Fibroblast of skin of abdomen (primary cell): ENCODE data around the gene NKIRAS1. TPM values are rescaled to one million over a fixed set of nuclear protein-coding genes. Genes with fewer than 3 reads are reported as not detected.

Experiments used
- DNase-seq: peaks from one replicate; pipeline ENCODE4 v3.0.0-alpha.2; 2013
- polyA plus RNA-seq, 2 experiments: library from polyadenylated mRNA; unstranded; fragments of 120-200 nt; gene quantifications; one replicate each; pipeline ENCODE4 v1.2.1, GENCODE V29; 2013; ENCODE audit not compliant: insufficient read length in 2 of 2

NKIRAS1 gene
- polyA plus RNA-seq (2013, experiment 1 of 2; ENCODE audit: insufficient read length) = 11.2 TPM
- 10.7 TPM for polyA plus RNA-seq (2013, experiment 2 of 2; ENCODE audit: insufficient read length)

DNA sequence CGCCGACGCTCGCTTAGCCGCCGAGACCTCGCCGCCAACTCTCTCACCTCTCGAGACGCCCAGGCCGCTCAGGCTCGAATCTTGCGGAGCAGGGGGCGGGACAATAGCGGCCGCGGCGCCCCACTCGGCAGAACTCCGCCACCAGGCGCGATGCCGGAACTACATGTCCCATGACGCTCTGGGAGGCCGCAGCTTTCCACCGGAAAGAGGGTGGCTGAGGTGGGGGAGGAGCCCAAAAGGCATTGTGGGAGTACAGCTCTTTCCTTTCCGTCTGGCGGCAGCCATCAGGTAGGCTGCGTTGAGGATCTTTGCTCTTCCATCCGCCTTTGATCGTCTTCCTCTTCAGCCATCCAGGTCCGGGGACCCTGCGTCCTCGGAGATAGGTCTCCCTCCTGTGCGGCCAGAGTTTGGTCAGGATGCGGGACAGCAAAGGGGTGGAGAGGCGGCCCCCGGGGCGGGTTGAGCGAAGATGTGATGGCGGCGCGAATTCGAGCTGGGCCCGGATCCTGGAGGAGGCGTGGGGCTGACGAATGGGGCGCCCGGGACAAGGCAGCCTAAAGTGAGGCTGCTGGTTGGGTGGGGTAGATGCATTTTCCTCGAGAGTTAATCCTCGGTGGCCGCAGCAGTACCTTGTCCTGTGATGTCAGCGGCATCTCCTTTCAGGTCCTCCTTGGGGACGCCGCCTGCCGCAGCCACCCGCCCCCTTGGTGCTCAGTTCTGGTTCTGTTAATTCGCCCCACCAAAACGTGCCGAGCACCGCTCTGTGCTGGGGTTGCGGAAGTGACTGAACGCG is at the start of gene NKIRAS1, which contains the start of gene RPL15:
NKIRAS1 (minus strand) TSS at position 105 of the 793 bp plus-strand sequence. CDS start 6,086 bp downstream, outside the sequence.
RPL15 (plus strand) TSS at position 247 of the 793 bp plus-strand sequence. CDS start 728 bp downstream, outside the sequence.
- peak; percentile 97 for DNase-seq

GRCh38 chr3:23966328-23966727 is 49.5 kb upstream of the NKIRAS1 start:
- DNase-seq = peak; percentile 89

GRCh38 chr3:23964537-23965235 is 47.9 kb upstream of the NKIRAS1 start:
- DNase-seq = peak; percentile 67

GRCh38 chr3:23961913-23962312 is 45.1 kb upstream of the NKIRAS1 start:
- DNase-seq = no peak

GRCh38 chr3:23961066-23961465 is 44.3 kb upstream of the NKIRAS1 start:
- DNase-seq = no peak

DNA sequence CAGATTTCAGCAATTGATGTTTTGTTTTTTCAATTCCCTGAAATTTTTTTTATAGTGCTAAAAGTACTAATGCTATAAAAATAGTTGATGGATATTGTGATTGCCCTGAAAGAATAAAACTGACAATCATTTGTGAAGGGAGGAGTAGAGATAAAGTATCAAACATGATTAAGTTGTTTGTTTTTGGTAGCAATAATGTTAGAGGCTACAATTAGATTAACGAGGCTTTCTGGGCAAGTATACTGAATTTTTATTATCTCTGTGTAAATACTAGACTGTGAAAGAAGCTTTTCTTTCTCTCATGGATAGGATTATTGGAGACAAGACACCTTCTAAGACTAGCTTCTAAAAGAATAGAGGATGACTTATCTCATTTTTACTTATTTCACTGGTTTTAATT is 43.9 kb upstream of the NKIRAS1 start:
- DNase-seq = no peak

DNA sequence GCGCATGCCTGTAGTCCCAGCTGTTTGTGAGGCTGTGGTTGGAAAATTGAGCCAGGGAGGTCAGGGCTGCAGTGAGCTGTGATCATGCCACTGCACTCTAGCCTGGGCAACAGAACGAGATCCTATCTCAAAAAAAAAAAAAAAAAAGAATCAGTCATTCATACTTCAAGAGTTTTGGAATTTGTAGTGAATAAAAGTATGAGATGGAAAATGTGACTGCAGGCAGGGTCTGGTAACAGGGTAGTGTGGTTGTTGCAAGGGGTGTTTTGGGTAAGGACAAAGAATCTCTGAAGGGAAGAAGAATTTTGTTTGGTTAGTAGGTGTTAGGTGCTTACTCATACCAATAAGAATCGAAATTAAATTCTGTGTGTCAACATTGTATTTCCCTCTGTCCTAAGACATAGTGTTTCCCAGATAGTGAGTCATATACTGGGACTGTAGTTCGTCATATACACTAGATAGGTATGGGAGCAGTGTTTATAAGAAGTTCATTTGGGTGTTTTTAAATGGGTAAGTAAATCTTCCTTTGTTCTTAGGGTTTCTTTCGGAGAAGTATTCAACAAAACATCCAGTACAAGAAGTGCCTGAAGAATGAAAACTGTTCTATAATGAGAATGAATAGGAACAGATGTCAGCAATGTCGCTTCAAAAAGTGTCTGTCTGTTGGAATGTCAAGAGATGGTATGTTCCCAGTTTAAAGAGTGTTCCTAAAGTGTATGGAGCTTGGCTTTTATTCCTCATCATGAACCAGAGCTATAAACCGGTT is 42.5 kb upstream of the NKIRAS1 start:
- DNase-seq = peak; percentile 84

DNA sequence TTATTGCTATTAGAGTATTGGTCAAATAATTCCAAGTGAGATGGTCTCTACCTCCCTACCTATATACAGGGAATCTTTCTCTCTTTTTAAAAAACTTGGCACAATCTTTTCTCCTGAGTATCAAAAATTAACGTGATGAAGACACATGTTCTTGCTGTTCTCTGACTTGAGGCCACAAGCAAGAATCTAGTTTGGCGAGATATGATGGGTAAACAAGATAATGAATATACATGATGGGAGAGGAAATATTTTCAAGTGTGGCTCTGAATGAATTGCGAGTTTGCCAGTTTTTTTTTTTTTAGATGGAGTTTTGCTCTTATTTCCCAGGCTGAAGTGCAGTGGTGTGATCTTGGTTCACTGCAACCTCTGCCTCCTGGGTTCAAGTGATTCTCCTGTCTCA is 39.9 kb upstream of the NKIRAS1 start:
- no peak for DNase-seq

GRCh38 chr3:23954144-23954543 is 37.4 kb upstream of the NKIRAS1 start:
- DNase-seq = no peak

- DNase-seq = no peak
Measured at GRCh38 chr3:23953523-23953922, 36.7 kb upstream of the NKIRAS1 start.

DNA sequence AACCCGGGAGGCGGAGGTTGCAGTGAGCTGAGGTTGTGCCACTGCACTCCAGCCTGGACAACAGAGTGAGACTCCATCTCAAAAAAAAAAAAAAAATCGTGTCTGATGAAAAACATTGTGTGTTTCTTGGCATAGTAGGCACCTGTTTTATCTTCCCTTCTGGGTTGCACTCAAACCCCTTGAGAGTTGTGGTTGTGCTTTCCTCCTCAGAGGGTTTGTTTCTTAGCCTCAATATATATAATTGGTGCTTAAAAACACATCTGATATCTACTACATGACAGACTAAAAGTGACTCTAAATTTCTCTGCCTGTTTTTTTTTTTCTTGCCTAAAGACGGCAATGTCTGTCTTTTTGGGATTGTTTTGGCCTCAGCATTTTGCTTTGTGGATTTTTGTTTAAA is 35.9 kb upstream of the NKIRAS1 start:
- DNase-seq = no peak

DNA sequence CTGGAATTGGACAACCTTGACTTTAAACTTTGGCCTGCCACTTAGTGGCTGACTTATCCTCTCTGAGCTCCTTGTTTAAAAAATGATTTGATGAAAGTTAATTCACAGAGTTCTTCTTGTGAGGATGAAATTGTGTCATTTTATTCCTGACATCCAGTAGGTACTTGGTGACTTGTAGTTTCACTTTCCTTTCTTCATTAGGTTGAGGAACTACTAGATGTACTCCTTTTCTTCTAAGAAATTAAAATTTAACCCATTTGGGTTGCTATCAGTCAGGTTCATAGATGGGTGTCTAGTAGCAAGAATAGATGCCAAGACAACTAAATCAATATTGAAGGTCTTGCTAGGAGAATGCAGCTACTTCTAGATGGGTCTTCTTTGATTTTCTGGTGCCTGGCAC is 33.5 kb upstream of the NKIRAS1 start:
- DNase-seq = no peak

DNA sequence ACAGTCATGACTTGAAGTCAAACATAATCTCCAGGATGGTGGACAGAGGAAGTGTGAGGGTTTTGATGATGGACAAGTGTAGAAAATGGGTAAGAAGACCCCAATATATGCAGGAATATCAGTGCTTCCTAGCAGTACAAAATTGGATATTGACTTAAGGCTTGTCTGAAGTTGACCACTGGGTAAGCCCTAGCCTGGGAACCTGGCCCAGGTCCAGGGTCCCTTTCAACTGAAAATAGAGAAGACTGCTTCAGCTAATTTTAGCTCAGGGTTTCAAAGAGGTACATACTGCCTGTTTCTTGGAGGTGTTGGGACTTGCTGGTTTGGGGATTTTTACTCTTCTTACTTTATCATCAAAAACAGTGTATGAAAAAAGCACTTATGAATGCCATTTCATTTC is 33.0 kb upstream of the NKIRAS1 start:
- no peak for DNase-seq

GRCh38 chr3:23948761-23949160 is 32.0 kb upstream of the NKIRAS1 start:
- DNase-seq = no peak

DNA sequence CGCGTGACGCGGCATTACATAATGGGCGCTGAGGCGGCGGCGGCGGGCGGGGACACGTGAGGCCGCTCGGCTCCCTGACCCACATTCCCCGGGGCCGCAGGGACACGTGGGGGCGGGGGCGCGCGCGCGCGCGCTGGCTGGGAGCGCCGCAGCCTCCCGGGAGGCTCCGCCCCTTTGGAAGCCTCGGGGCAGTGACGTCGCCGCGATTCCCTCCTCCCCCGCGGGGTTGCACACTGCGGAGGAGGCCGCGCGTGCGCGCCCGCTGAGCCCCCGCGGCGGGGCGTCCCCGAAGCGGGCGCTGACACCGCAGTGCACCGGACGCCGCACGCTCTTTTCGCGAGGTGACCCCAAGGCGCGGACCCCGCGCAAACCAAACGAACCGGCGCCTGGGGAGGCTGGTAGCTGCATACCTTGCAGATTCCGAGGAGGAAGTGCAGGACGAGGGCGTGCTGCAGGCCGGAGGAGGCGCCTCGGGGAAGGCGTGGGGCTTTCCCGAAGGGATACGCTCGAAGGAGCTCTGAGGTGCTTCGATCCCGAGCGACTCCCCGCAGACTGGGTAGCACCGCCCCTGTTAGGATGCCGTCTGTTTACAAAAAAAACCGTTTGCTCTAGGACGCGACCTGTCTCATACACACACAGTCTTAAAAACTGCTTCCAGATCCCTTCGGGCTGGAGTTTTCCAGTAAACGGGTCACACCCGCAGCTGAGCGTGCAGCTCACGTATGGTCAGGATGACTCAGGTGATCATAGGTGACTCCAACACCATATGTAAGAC is 29.3 kb upstream of the NKIRAS1 start:
- DNase-seq = peak; percentile 98

GRCh38 chr3:23945663-23945912 is 28.8 kb upstream of the NKIRAS1 start:
- no peak for DNase-seq

- DNase-seq = peak; percentile 86
Measured at GRCh38 chr3:23944861-23945662, 28.3 kb upstream of the NKIRAS1 start, which contains the start of gene NR1D2. NR1D2 (plus strand) TSS chr3:23945286; CDS start chr3:23945579, 293 bp downstream.

- no peak for DNase-seq
Measured at GRCh38 chr3:23944007-23944783, 27.4 kb upstream of the NKIRAS1 start.

DNA sequence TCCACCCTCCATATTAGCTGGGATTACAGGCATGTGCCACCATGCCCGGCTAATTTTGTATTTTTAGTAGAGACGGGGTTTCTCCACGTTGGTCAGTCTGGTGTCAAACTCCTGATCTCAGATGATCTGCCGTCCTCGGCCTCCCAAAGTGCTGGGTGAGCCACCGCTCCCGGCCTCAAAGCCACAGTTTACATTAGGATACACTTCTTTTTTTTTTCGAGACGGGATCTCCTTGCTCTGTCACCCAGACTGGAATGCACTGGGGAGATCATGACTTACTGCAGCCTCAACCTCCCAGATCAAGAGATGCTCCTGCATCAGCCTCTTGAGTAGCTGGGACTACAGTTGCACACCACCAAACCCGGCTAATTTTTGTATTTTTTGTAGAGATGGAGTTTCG is 25.8 kb upstream of the NKIRAS1 start:
- DNase-seq = no peak

- no peak for DNase-seq
Measured at GRCh38 chr3:23941440-23941839, 24.6 kb upstream of the NKIRAS1 start.

GRCh38 chr3:23940775-23941174 is 24.0 kb upstream of the NKIRAS1 start:
- no peak for DNase-seq
